ENCODE measurements around the gene UNC50.
"Not testable (repeated sequence)": the region's sequence is repeated elsewhere in the genome, so short reads cannot be mapped to it uniquely, and the experiment has no call there.

Gene UNC50

DNA sequence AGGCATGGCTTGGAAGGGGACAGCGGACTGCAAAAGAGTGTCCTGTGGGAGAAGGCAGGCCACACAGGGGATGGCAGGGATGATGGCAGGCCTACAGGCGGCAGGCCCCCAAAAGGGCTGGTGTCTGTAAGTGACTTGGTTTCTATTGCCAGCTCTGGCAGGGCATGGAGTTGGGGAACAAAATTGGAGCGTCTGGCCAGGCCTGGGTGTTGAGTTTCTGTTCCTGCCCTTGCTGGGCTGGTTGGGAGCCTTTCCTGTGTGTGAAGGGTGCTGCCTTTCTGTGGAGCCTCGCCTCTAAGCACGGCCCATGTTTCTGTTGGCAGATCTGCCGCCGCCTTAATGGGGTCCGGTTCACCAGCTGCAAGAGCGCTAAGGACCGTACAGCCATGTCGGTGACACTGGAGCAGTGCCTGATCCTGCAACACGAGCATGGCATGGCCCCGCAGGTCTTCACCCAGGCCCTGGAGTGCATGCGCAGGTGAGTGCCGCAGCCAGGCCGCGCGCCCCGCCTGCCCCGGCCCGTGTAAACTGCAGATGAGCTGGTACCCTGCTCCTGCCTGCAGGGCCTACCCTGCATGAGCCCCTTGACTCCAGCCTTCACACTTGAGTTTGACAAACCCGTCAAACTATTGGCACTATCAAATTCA is 31.6 kb upstream of the UNC50 start:
- DNase-seq (ENCODE audit: low read depth) = no peak

DNA sequence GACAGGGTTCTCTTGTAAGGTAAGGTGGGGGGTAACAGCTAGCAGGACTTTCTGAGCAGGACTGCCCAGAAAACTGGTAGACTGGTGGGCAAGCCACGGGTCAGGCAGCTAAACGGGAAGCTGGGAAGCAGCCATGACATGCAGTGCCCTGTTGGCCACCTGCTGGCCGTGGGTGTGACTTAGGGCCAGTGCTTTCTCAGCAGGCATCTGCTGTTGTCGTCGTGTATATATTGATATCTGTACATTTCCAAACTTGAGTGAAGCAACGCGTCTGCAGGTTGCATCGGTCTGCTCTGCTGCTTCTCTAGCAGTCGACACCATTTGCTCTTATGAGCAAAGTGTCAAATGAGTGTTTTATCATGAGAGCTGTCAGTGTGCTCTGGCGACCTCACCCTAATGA is 31.1 kb upstream of the UNC50 start:
- DNase-seq (ENCODE audit: low read depth) = no peak

DNA sequence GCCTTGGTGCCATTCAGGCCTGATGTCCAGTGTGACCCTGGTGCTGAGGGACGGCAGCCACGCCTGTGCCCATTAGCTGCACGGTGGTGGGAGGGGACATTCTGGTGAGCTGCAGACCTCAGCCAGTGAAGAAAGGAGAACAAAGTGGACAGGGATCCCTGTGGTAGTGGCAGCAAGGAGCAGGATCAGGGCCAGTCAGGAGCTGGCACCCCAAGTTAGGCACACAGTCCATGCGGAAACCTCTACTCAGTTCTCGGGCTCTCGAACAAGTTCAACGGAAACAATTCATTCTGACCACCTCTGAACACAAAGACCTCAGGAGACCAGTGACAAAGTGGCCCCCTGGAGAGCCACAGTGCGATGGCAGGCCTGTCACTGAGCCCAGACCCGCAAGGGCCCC is 30.2 kb upstream of the UNC50 start:
- DNase-seq (ENCODE audit: low read depth) = no peak

DNA sequence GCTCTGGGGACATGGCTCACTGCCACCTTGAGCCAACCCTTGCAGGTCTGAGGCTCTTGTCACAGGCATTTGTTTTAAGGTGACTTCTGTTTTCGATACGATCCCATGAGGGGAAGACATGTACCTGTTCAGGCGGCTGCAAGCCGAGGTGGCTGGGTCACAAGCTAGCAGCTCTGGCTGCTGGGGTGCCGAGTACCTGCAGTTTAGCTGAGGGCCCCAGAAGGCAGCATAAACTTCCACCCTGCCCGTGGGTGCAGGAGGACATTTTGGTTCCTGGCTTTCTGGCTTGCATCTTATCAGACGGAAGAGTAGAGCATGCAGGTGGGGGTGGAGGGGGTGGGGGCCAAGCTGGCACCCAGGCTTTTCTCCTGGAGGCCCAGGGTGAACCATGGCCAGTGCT is 28.5 kb upstream of the UNC50 start:
- no peak for DNase-seq (ENCODE audit: low read depth)

DNA sequence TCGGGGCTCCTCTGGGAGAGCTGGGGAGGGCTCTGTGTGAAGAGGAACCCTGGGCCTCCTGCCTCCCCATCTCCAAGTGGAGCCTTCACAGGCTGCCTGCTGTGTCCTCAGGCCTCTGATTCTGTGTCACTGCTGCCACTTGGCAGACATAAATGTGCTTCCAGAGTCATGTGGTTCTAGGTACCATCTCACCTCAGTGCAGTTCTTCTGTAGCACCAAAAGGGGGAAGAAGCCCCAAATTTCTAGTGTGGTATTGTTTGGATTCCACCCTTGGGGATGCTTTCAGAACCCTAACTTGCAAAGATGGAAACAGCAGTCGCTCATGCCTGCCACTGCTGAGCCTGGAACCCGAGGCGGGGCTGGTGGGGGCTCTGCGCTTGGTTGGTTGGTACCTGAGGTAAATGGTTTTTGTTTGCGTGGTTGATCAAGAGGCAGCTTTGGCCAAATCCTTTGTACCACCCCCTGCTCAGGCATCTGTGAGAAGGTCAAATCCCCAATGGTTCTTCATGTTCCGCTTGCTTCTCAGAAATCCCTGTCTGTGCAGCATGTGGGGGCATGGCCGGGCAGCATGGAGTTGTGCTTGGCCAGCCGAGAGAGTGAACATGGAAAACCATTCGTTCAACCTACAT is 27.6 kb upstream of the UNC50 start:
- DNase-seq (ENCODE audit: low read depth) = no peak

DNA sequence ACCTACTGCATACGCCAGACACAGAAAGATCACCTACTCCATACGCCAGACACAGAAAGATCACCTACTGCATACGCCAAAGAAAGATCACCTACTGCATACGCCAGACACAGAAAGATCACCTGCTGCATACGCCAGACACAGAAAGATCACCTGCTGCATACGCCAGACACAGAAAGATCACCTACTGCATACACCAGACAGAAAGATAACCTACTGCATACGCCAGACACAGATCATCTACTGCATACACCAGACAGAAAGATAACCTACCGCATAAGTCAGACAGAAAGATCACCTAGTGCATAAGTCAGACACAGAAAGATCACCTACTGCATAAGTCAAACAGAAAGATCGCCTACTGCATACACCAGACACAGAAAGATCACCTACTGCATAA is 25.9 kb upstream of the UNC50 start:
- no peak for DNase-seq (ENCODE audit: low read depth)

DNA sequence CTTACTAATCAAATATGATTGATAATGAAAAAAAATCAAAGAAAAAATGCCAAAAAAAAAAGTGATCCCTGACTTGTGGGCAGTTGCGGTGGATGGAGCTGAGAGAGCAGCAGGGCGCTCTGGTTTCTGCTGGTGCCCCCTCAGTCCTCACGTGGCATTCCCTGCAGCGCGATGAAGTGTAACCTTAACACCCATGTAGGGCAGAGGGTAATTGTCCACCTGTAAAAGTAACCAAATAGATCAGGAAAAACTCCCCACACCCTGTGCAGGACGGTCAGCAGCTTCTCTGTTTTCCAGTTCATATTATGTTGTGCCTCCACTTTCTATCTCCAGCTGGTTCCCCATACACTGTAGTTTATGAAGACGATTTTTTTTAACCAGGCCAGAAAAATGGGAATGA is 25.1 kb upstream of the UNC50 start:
- no peak for DNase-seq (ENCODE audit: low read depth)

DNA sequence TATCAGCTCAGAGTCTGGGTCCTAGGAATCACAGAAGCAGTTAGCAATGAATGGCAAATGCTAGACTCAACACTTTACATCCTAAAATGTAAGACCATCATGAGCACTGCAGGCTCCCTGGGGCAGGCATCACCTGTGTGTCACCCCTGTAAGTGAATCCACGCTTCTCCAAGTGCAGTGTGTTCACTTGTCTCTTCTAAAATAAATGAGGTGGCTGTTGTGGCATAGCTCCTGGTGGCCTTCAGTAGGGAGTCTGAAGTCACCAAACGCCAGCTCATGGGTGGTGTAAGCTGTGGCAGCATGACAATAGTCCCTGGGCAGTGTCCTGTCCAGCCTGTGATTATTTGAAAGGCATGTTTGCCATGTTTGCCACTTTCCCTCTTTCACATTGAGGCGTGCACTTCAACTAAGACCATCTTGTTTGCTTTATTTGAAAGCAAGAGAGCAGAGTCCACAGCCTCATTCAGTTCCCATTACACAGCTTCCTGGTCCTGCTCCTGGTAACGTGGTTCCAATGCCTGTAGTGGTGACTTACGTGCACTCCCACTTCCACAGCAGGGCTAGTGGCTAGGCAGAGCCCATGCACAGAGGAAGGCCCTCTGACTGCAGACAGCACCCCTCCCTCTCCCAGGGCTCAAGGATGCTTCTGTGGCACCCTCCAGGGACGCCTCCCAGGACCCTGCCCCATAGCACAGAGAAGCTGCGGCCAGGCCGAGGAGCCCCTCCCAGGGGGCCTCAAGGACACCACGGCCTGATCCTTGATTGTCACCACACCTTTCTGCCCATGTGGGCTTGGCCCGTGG is 24.4 kb upstream of the UNC50 start:
- no peak for DNase-seq (ENCODE audit: low read depth)

DNA sequence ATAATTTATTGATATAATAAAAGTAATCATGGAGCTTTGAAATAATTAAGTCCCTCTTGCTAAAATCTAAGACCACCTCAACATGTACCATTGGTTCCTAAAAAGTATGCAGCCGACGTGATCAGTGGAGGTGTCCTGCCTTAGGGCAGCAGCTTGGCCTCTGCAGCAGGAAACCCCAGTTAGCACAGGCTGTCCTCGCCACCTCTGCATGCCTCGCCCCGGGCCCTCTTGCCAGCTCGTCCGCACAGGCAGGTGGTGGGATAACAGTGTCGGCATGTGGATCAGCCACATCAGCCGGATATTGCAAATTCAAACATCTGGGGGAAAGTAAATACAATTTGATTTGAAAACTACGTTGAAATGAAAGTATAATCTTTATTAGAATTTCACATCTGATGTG is 23.0 kb upstream of the UNC50 start:
- no peak for DNase-seq (ENCODE audit: low read depth)

DNA sequence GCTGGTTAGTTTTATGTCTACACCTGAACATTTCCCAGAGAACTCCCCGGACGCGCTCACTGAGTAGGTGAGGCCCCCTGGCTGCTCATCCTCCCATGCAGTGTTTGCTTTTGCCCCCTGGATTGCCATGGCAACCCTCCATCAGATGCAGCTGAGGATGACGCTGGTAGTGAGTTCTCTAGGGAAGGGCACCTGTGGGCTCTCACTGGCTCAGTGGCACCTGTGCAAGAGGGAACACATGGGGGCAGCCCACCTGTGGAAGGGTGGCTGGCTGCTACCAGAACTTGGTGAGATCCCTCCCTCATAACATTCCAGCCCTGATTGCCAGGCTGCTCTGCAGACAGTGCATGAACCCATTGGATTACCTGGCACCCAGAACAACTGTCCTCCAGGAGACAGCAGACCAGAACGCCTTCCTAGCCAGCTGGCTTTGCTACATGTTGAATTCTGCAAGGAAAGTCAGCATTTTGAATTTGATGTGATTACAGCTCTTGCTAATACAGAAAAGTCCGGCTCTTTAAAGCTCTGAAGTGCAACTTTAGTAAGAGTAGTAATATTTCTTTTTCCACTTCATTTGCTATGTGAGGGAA is 21.7 kb upstream of the UNC50 start:
- DNase-seq (ENCODE audit: low read depth) = no peak

DNA sequence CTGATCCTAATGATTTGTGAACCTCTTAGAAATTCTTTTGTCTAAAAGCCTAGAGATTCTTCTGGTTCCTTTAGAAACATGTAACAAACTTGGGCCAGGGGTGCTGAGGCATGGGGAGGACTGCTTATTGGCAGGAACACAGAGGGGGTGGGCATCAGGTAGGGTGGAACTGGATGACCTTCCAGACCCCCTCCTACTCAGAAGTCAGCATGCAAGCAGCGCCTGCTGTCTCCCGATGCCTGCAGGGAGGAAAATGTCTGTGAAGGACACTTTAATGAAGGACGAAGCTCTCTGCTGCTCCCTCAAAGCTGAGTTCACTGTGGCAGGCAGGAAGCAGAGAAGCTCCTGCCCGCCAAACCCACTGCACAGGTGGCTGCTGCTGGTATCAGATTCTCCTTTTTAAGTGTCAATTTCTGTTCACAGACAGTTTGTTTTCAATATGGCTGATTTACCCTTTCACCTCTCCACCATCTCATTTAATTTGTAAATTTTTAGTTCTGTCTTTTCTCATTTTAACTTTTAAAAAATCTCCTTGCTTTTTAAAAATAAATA is 19.4 kb upstream of the UNC50 start:
- no peak for DNase-seq (ENCODE audit: low read depth)

DNA sequence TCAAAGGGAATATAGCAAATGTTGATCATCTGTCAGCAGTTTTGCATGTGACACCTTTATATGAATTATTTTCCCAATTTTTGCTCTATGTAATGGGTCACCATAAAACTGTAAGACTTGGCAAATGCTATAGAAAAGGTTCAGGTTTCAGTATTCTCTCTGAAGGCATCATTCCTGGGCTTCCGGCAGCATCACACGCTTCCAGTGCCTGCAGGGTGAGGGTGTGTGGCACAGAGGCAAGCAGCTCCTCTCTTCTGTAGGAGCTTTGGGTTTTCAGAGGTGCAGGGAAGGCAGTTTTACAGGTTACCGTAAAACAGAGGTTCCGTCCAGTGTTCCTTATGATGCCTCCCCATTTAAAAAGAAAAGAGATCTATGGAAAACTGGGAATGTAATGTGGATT is 18.9 kb upstream of the UNC50 start:
- DNase-seq (ENCODE audit: low read depth) = no peak

DNA sequence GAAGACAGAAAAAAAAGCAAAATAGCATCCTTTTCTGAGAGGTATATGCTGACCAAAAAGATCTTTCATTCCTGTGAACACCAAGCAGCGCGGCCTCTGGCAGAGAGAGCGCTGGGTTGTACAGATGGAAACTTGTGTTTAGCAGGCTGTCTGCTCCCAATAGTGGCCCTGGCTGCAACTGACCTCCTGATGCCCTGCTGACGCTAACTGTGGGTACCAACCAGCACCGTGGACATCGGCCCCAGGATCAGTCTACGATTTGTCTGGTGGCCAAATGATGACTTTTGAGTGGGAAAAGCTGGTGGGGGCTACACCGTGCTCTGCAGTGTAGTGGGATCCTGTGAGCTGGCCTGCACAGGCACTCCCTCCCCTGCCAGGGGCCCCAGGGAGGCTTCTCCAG is 15.8 kb upstream of the UNC50 start:
- DNase-seq (ENCODE audit: low read depth) = no peak

DNA sequence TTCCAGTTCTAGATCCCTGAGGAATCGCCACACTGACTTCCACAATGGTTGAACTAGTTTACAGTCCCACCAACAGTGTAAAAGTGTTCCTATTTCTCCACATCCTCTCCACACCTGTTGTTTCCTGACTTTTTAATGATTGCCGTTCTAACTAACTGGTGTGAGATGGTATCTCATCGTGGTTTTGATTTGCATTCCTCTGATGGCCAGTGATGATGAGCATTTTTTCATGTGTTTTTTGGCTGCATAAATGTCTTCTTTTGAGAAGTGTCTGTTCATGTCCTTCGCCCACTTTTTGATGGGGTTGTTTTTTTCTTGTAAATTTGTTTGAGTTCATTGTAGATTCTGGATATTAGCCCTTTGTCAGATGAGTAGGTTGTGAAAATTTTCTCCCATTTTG is 13.7 kb upstream of the UNC50 start:
- not testable (repeated sequence) for DNase-seq (ENCODE audit: low read depth)

DNA sequence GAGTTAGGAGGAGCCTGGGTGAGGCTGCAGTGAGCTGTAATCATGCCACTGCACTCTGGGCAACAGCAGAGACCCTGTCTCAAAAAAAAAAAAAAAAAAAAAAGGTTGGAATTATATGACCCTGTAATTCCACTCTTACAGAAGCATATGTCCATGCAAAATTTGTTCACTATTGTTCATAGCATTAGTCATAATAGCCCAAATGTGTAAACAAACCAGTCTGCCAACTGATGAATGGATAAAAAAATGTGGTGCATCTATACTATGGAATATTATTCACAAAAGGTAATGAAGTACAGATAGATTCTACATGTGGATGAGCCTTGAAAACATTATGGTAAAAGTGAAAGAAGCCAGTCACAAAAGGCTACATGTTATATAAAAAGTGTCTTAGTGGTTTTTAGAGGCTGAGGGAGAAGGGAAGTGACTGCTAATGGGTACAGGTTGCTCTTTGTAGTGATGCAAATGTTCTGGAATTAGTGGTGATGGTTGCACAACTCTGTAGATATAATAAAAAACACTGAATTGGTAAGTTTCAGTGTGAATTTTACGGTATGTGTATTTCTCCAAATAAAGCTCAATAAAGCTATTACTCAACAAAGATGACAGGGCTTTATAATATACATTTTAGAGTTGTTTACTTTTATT is 9.5 kb upstream of the UNC50 start:
- no peak for DNase-seq (ENCODE audit: low read depth)

DNA sequence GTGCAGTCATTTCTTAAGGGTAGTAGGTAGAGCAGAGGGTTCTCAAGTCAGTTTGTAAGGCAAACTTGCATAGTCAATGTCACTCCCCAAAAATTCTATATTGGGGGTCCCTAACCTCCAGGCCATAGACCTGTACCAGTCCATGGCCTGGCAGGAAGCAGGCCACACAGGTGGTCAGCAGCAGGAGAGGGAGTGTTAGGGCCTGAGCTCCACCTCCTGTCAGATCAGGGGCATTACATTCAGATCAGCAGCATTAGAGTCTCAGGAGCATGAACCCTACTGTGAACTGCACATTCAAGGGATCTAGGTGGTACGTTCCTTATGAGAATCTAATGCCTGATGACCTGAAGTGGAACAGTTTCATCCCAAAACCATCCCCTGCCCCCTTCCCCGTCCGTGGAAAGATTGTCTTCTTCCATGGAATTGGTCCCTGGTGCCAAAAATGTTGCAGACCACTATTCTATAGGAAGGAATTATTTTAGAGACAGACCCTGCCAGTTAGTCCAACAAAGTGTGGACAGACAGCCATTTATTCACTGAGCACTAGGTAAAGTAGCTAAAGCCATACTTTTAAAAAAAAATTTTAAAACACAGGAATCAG is 6.8 kb upstream of the UNC50 start:
- DNase-seq (ENCODE audit: low read depth) = no peak

DNA sequence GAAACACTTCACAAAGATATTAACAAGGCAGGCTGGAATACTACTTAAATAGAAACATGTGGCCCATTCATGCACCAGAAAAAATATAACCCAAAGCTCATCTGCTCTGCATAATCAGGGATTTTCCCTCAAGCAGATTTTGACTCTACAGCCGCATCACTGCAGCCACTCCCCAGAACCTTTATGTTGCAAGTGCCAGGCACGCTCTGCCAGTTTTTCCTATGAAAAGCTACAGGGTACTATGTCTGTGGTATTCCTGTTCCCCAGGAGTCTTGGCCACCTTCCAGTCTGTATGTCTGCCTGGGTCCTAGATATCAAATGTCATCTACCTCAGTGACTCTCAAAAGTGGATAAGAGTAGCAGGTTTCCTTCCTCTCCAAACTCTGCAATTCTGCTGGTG is 3.8 kb upstream of the UNC50 start:
- DNase-seq (ENCODE audit: low read depth) = no peak

DNA sequence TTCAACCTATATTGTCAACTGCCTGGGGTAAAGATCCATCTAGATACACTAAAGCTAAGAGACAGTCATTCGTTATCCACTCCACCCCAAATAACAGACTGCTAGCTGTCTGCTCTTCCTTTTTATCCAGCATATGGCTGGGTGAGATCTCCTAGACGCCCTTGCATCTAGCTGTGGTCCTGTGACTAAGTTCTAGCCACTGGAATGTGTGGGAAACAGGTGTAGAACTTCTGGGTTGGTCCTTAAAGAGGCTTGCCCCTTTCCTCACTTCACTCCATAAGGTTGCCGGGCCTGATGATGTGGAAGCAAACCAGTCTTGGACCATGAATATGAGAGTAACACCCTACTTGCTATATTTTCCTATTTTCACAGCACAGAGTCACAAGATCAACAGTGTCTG is 3.3 kb upstream of the UNC50 start:
- DNase-seq (ENCODE audit: low read depth) = no peak

DNA sequence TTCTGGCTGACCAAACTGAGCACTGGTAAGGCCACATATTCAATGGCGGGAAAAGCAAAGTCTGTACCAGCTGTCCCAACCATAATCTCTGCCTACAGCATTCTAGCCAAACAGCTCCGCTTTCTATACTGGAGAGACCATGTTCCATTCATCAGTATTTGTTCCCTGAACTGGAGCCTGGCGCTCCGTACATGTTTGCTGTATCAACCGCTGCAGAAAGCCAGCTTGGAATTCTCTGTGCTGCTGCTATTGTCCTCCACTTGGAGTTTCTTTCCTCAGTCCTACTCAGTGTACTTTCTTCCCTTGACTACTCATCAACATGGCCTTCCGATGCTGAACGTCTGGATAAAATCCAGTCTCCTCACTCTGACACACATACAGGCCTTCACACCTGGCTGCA is 2.0 kb upstream of the UNC50 start:
- DNase-seq (ENCODE audit: low read depth) = no peak

DNA sequence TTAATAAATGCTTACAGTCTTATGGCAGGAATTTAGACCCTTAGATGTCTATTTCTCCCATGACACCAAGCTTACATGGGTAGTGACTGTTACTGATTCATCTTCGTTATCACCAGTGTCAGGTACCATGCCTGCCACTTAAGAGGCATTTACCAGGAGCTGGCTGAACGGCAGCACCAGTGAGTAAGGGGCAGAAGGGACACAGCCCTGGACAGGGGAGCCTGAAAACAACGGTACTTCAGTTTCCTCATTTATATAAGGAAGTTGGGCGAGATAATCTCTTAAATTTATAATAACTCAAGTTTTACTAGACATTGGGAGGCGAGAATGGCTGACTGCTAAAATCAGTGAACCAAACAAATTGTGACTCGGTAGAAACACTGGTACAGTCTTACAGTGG is 1.3 kb upstream of the UNC50 start:
- no peak for DNase-seq (ENCODE audit: low read depth)

DNA sequence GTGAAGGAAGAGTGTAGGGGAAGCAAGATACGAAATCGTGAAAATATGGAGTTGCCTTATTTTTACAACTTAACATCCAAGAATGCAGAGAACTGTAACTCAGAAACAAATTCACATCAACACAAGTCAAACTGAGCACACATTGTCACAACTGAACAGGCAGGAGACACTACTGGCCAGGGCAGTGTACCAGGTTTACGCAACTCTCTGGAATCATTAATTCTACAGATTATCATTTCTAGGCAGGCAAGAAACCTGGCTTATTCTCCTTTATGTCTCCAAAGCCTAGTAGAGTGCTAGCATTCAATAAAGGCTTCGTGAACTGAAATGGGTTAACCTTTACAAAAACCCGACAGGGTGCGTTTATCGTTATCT is 661 bp upstream of the UNC50 start:
- DNase-seq (ENCODE audit: low read depth) = no peak
